SJCRH30 (cell line): ENCODE measurements around the gene IL36A. TPM values are rescaled to one million over a fixed set of nuclear protein-coding genes. Genes with fewer than 3 reads are reported as not detected.

ENCODE experiments used
- DNase-seq, 2 experiments: peaks; one replicate each; pipeline ENCODE4 v3.0.0-alpha.2; 2015 to 2020
- H3K27ac ChIP-seq: fragments of 250-450 bp; sonication (Bioruptor Pico); 2 replicates; pipeline ENCODE4 v1.5.1; 2020; ENCODE audit warnings: mild to moderate bottlenecking, moderate library complexity
- H3K27me3 ChIP-seq: fragments of 250-450 bp; sonication (Bioruptor Pico); 2 replicates; pipeline ENCODE4 v1.5.1; 2020; ENCODE audit warnings: mild to moderate bottlenecking, moderate library complexity
- H3K36me3 ChIP-seq: fragments of 250-450 bp; sonication (Bioruptor Pico); 2 replicates; pipeline ENCODE4 v1.5.1; 2020; ENCODE audit warnings: mild to moderate bottlenecking, moderate library complexity
- H3K4me1 ChIP-seq: fragments of 250-450 bp; sonication (Bioruptor Pico); 2 replicates; pipeline ENCODE4 v1.5.1; 2020; ENCODE audit warnings: mild to moderate bottlenecking, moderate library complexity
- H3K4me3 ChIP-seq: fragments of 250-450 bp; sonication (Bioruptor Pico); 2 replicates; pipeline ENCODE4 v1.5.1; 2020; ENCODE audit warnings: mild to moderate bottlenecking, moderate library complexity
- H3K9me3 ChIP-seq: fragments of 250-450 bp; sonication (Bioruptor Pico); replicated peaks from 2 replicates; pipeline ENCODE4 v1.5.1; 2020; ENCODE audit warnings: mild to moderate bottlenecking, moderate library complexity
- total RNA-seq: library from RNA; depleted of rRNA; stranded (reverse); fragments of >200 nt; shearing (Covaris generic); gene quantifications from 2 replicates; pipeline ENCODE4 v1.2.3, GENCODE V29; 2014; rRNA removed

IL36A gene
- total RNA-seq, 1 experiment from 2014 or later: not detected

DNA sequence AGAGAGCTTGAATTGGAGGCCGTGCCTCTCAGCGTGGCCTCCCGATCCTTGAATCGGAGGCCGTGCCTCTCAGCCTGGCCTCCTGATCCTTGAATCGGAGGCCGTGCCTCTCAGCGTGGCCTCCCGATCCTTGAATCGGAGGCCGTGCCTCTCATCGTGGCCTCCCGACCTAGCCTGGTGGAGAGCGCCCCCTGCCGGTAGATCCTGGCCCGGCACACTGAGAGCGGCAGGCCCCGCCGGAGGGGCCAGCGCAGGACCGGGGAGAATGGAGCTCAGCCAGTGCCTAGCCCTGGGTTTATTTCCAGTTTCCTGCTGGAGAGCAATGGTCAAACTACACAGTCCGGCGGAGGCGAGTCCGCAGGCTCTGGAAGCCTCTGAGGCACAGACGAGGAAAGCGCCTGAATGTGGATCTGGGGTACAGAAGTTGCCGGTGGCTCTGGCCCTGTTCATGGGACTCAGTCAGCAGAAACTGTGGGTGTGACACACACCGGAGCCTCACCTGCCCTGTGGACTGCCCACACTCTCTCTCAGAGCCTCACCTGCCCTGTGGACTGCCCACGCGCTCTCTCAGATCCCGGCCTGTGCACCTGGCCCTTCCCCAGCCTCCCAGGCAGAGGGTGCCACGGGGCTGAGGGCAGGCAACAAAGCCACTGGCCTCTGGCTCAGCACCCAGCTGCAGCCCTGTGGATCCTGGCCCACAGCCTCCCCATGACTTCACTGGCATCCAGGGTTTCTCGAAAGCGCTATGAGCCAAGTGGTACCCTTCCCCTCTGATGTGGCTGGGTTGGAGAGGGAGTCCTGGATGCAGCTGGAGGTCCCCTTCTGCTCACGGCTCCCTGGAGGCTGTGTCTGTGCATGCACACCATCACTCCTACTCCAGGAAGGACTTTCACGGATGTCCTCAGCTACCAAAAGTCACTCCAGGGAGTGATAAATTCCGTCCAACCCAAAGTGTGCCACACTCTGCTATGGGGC lies 45.9 kb downstream of the IL36A start:
- no peak overlapping the region for H3K27ac ChIP-seq
- H3K9me3 ChIP-seq: no peaks in the 10 kb centered on the region
- H3K36me3 ChIP-seq: no peaks in the 10 kb centered on the region
- no peaks in the 10 kb centered on the region for H3K4me1 ChIP-seq
- H3K4me3 ChIP-seq: no peak overlapping the region
- DNase-seq: no peak
- no peaks in the 10 kb centered on the region for H3K27me3 ChIP-seq

DNA sequence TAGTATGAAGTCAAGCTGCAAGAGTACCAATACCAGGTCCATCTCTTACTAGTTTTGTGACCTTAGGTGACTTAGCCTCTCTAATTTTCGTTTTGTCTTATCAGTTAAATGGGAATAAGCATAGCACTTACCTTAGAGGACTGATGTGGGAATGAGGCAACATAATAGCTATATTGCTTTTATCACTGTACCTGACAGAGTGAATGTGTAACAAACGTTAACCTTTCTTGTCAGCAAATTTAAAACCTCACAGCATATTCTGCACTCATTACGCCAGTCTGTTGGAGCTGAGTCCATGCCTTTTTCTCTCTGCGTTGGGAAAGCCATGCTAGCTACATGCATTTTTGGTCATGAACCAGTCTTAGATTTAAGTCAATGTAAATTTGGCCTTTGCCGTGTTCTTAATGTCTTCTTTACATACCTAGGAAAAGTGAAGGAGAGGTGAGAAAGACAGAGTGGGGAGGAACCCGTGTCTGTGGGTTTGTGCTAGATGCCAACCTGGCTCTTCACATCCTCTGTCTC lies 47.2 kb downstream of the IL36A start, which contains the start of gene IL36B:
IL36B (minus strand) TSS at position 472 of the 522 bp plus-strand sequence.
- no peaks in the 10 kb centered on the region for H3K9me3 ChIP-seq
- no peak for DNase-seq
- H3K27ac ChIP-seq: no peak within 1 kb of the TSS
- H3K27me3 ChIP-seq: no peaks in the 10 kb centered on the region
- H3K4me3 ChIP-seq: no peak within 1 kb of the TSS
- no peaks in the 10 kb centered on the region for H3K36me3 ChIP-seq
- H3K4me1 ChIP-seq: no peaks in the 10 kb centered on the region

DNA sequence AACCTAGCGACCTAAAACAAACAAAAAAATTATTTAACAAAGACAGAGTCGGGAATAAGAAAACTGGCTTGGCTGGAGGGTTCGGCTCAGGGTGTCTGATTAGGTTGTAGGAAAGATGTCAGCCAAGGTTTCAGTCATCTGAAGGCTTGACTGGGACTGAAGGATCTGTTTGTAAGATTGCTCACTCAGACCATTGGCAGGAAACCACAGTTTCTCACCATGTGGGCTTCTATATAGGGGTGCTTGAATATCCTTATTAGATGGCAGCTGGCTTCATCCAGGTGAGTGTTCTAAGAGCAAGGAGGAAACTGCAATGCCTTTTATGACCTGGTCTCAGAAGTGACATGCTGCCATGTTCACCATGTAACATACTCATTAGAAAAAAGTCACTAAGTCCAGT lies 48.4 kb downstream of the IL36A start:
- no peaks in the 10 kb centered on the region for H3K9me3 ChIP-seq
- H3K36me3 ChIP-seq: no peaks in the 10 kb centered on the region
- H3K4me1 ChIP-seq: no peaks in the 10 kb centered on the region
- H3K27me3 ChIP-seq: no peaks in the 10 kb centered on the region
- H3K4me3 ChIP-seq: no peak overlapping the region
- no peak for DNase-seq
- no peak overlapping the region for H3K27ac ChIP-seq

DNA sequence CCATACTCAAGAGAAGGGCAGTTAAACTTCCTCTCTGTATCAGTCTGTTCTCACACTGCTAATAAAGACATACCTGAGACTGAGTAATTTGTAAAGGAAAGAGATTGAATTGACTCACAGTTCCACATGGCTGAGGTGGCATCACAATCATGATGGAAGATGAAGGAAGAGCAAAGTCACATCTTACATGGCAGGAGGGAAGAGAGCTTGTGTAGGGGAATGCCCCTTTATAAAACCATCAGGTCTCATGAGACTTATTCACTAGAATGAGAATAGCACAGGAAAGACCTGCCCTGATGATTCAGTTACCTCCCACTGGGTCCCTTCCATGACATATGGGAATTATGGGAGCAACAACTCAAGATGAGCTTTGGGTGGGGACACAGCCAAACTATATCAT lies 48.8 kb downstream of the IL36A start:
- H3K9me3 ChIP-seq: no peaks in the 10 kb centered on the region
- H3K27me3 ChIP-seq: no peaks in the 10 kb centered on the region
- no peak overlapping the region for H3K27ac ChIP-seq
- no peak for DNase-seq
- H3K4me3 ChIP-seq: no peak overlapping the region
- no peaks in the 10 kb centered on the region for H3K36me3 ChIP-seq
- H3K4me1 ChIP-seq: no peaks in the 10 kb centered on the region

DNA sequence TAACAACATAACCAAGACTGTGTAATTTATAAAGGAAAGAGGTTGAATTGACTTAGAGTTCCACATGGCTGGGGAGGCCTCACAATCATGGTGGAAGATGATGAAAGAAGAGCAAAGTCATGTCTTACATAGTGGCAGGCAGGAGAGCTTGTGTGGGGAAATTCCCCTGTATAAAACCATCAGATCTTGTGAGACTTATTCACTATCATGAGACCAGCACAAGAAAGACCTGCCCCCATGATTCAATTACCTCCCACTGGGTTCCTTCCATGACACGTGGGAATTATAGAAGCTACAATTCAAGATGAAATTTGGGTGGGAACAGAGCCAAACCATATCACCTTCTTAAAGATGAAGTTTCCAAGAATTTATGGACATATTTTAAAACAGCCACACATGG lies 51.3 kb downstream of the IL36A start:
- Histone ChIP-seq H3K4me1 (no peaks in the 10 kb centered on the region), H3K27me3 (no peaks in the 10 kb centered on the region), H3K27ac (no peak overlapping the region), H3K9me3 (no peaks in the 10 kb centered on the region), H3K4me3 (no peak overlapping the region), H3K36me3 (no peaks in the 10 kb centered on the region)
- DNase-seq: no peak

DNA sequence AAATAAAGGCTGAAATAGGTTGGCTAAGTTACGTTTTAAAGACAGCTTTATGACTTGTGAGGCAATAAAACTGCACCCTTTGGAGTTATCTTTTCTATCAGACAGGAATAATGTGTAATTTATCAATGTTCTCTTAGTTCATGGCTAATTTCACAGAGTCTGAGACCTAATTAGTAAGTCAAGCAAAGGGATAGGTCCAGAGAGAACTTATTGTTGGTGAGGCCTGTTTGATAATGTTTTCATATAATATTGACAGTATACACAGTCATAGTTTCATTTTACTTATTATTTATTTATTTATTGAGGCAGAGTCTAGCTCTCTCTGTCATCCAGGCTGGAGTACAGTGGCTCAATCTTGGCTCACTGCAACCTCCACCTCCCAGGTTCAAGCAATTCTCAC lies 51.9 kb downstream of the IL36A start:
- Histone ChIP-seq H3K4me3 (no peak overlapping the region), H3K36me3 (no peaks in the 10 kb centered on the region), H3K4me1 (no peaks in the 10 kb centered on the region), H3K27ac (no peak overlapping the region), H3K27me3 (no peaks in the 10 kb centered on the region), H3K9me3 (no peaks in the 10 kb centered on the region)
- DNase-seq: no peak

Other genes with a start within 250 kb of the IL36A start
- gene CKAP2L, start 240.8 kb upstream of the IL36A start, total RNA-seq: 31.0 and 33.7 TPM in 2 replicates
- not detected in 2 replicates for gene IL1A, start 221.0 kb upstream of the IL36A start, total RNA-seq
- gene IL1B, start 168.7 kb upstream of the IL36A start, total RNA-seq: not detected in 2 replicates
- 0.22 and 0.25 TPM in 2 replicates for gene IL37, start 94.3 kb upstream of the IL36A start, total RNA-seq
- gene IL36G, start 27.5 kb upstream of the IL36A start, total RNA-seq: not detected in 2 replicates
- gene IL36B, start 47.4 kb downstream of the IL36A start, total RNA-seq: not detected in 2 replicates
- gene IL36RN, start 53.7 kb downstream of the IL36A start, total RNA-seq: not detected in 2 replicates
- not detected in 2 replicates for gene IL1F10, start 62.5 kb downstream of the IL36A start, total RNA-seq
- gene IL1RN, start 122.1 kb downstream of the IL36A start, total RNA-seq: not detected in 2 replicates
- gene PSD4, start 168.5 kb downstream of the IL36A start, total RNA-seq: 1.5 and 2.1 TPM in 2 replicates